Measurements from ENCODE around the gene SERPIND1. TPM values are rescaled to one million over a fixed set of nuclear protein-coding genes. Genes with fewer than 3 reads are reported as not detected.

SERPIND1 gene
- total RNA-seq, 1 donor from 2014 or later: not detected

DNA sequence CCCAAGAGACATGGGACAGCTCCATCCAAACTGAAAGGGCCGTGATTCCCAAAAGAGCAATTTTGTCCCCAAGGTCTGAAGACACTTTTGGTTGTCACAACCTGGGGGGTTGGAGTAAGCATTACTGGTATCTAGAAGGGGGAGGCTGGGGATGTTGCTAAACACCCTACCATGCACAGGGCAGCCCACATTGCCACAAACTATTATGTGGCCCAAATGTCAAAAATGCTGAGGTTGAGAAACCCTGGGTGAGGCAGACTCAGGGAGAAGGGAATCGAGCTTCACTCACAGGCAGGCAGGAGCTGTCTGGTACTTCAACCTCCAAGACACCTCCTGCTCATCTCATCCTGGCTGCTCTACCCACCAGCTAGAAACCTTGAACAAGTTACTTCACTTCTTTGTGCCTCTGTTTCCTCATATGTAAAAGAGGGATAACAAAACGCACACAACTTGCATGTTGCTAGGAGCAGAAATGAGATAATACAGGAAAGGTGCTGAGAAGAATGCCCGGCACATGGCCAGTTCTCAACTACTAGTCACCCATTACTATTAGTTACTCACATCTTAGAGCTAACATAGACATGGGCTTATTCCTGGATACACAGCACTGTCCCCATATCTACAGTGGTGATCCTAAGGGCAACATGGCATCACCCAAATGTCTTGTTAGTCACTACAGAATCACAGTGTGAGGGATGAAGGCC, 8.8 kb downstream of the SERPIND1 start:
- no peak overlapping the region for H3K27ac Mint-ChIP-seq (ENCODE audit: unreplicated experiment)
- H3K4me1 Mint-ChIP-seq (ENCODE audit: low read depth, unreplicated experiment): peaks cover 6% of the 10 kb centered on the region
- FAIRE-seq (no peak), DNase-seq (ENCODE audit: low read depth) (no peak)
- Histone ChIP-seq H3K27me3 (ENCODE audit: insufficient read depth, low read length) (no peaks in the 10 kb centered on the region), H3K27ac (ENCODE audit: low read depth, low read length) (peak overlapping the region; percentile 52), H3K4me2 (ENCODE audit: low read length) (no peak overlapping the region), H3K9ac (ENCODE audit: low read length) (no peak overlapping the region), H4K20me1 (ENCODE audit: insufficient read depth, low read length) (no peaks in the 10 kb centered on the region), H2AFZ (ENCODE audit: low read depth, low read length) (no peak overlapping the region), H3K4me3 (ENCODE audit: insufficient read depth, low read depth, low read length) (no peak overlapping the region), H3K36me3 (ENCODE audit: insufficient read depth, low read length) (peaks cover 4% of the 10 kb centered on the region), H3K4me1 (ENCODE audit: insufficient read depth, low read length) (peaks cover 41% of the 10 kb centered on the region), H3K79me2 (ENCODE audit: insufficient read depth, low read length) (no peaks in the 10 kb centered on the region), H3K9me3 (ENCODE audit: insufficient read depth, low read depth, low read length) (no peaks in the 10 kb centered on the region)
- H3K4me3 Mint-ChIP-seq (ENCODE audit: unreplicated experiment): no peak overlapping the region
- no peak for TF ChIP-seq EZH2 (IDR thresholded peaks at IDR 0.05; ENCODE audit: insufficient read depth, low read length)
- TF ChIP-seq, protein P1, sequence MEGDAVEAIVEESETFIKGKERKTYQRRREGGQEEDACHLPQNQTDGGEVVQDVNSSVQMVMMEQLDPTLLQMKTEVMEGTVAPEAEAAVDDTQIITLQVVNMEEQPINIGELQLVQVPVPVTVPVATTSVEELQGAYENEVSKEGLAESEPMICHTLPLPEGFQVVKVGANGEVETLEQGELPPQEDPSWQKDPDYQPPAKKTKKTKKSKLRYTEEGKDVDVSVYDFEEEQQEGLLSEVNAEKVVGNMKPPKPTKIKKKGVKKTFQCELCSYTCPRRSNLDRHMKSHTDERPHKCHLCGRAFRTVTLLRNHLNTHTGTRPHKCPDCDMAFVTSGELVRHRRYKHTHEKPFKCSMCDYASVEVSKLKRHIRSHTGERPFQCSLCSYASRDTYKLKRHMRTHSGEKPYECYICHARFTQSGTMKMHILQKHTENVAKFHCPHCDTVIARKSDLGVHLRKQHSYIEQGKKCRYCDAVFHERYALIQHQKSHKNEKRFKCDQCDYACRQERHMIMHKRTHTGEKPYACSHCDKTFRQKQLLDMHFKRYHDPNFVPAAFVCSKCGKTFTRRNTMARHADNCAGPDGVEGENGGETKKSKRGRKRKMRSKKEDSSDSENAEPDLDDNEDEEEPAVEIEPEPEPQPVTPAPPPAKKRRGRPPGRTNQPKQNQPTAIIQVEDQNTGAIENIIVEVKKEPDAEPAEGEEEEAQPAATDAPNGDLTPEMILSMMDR (IDR thresholded peaks at IDR 0.05; ENCODE audit: insufficient read depth, low read depth, low read length): no peak
- H3K36me3 Mint-ChIP-seq (ENCODE audit: low read depth, unreplicated experiment): peaks cover 14% of the 10 kb centered on the region
- H3K27me3 Mint-ChIP-seq (ENCODE audit: low read depth, unreplicated experiment): no peaks in the 10 kb centered on the region
- no peaks in the 10 kb centered on the region for H3K9me3 Mint-ChIP-seq (ENCODE audit: unreplicated experiment)

DNA sequence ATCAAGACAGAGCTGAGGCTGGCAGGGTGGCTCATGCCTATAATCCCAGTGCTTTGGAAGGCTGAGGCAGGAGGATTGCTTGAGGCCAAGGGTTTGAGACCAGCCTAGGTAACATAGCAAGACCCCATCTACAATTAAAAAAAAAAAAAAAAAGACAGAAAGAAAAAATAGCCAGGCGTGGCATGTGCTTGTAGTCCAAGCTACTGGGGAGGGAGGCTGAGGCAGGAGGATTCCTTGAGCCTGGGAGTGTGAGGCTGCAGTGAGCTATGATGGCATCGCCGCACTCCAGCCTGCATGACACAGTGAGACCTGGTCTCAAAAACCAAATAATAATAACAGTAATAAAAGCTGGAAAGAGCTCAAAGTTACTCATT, 9.4 kb downstream of the SERPIND1 start:
- peaks cover 7% of the 10 kb centered on the region for H3K36me3 ChIP-seq (ENCODE audit: insufficient read depth, low read length)
- peak overlapping the region; percentile 52 for H3K27ac ChIP-seq (ENCODE audit: low read depth, low read length)
- DNase-seq (ENCODE audit: low read depth): no peak
- H3K4me3 ChIP-seq (ENCODE audit: insufficient read depth, low read depth, low read length): no peak overlapping the region
- H3K4me1 ChIP-seq (ENCODE audit: insufficient read depth, low read length): peaks cover 36% of the 10 kb centered on the region
- Mint-ChIP-seq H3K4me1 (ENCODE audit: low read depth, unreplicated experiment) (peaks cover 5% of the 10 kb centered on the region), H3K27me3 (ENCODE audit: low read depth, unreplicated experiment) (no peaks in the 10 kb centered on the region), H3K27ac (ENCODE audit: unreplicated experiment) (no peak overlapping the region), H3K36me3 (ENCODE audit: low read depth, unreplicated experiment) (peaks cover 17% of the 10 kb centered on the region), H3K9me3 (ENCODE audit: unreplicated experiment) (no peaks in the 10 kb centered on the region), H3K4me3 (ENCODE audit: unreplicated experiment) (no peak overlapping the region)
- H3K9me3 ChIP-seq (ENCODE audit: insufficient read depth, low read depth, low read length): no peaks in the 10 kb centered on the region
- no peak overlapping the region for H3K9ac ChIP-seq (ENCODE audit: low read length)
- no peaks in the 10 kb centered on the region for H4K20me1 ChIP-seq (ENCODE audit: insufficient read depth, low read length)
- no peaks in the 10 kb centered on the region for H3K27me3 ChIP-seq (ENCODE audit: insufficient read depth, low read length)
- H2AFZ ChIP-seq (ENCODE audit: low read depth, low read length): no peak overlapping the region
- FAIRE-seq: no peak
- H3K79me2 ChIP-seq (ENCODE audit: insufficient read depth, low read length): no peaks in the 10 kb centered on the region
- peak overlapping the region; percentile 52 for H3K4me2 ChIP-seq (ENCODE audit: low read length)
- no peak for TF ChIP-seq EZH2 (IDR thresholded peaks at IDR 0.05; ENCODE audit: insufficient read depth, low read length)
- TF ChIP-seq, protein P1 (IDR thresholded peaks at IDR 0.05; ENCODE audit: insufficient read depth, low read depth, low read length): no peak
